Measurements from ENCODE around the gene TEAD2.
A peak's percentile ranks its signal among the peaks of the same experiment; 100 is the strongest.

TEAD2 gene

GRCh38 chr19:49391581-49392399 lies 29.6 kb upstream of the TEAD2 start:
- TF ChIP-seq BACH2 (CRISPR knock-in tag; IDR thresholded peaks at IDR 0.05; ENCODE audit: borderline replicate concordance) (no peak), CSRNP3 (CRISPR knock-in tag; IDR thresholded peaks at IDR 0.05) (no peak), TOX (CRISPR knock-in tag; IDR thresholded peaks at IDR 0.05; ENCODE audit: borderline replicate concordance) (no peak)
- peak; percentile 96 for ATAC-seq

GRCh38 chr19:49390929-49391359 lies 28.7 kb upstream of the TEAD2 start:
- ATAC-seq: no peak; the same call in 1 of the 3 replicates
- TF ChIP-seq ZC3H10 (CRISPR knock-in tag; IDR thresholded peaks at IDR 0.05): no peak
- no peak for TF ChIP-seq ZNF70 (CRISPR knock-in tag; IDR thresholded peaks at IDR 0.05)
- no peak for TF ChIP-seq SNAI2 (CRISPR knock-in tag; IDR thresholded peaks at IDR 0.05)
- TF ChIP-seq ARNTL (CRISPR knock-in tag; IDR thresholded peaks at IDR 0.05; ENCODE audit: borderline replicate concordance, low read depth): no peak
- no peak for TF ChIP-seq ZFP3 (CRISPR knock-in tag; IDR thresholded peaks at IDR 0.05)
- no peak for TF ChIP-seq ESRRG (CRISPR knock-in tag; IDR thresholded peaks at IDR 0.05)
- TF ChIP-seq OSR1 (CRISPR knock-in tag; IDR thresholded peaks at IDR 0.05): no peak
- TF ChIP-seq CSRNP3 (CRISPR knock-in tag; IDR thresholded peaks at IDR 0.05): no peak
- TF ChIP-seq TOX (CRISPR knock-in tag; IDR thresholded peaks at IDR 0.05; ENCODE audit: borderline replicate concordance): no peak
- no peak for TF ChIP-seq RARB (CRISPR knock-in tag; IDR thresholded peaks at IDR 0.05)
- TF ChIP-seq BACH2 (CRISPR knock-in tag; IDR thresholded peaks at IDR 0.05; ENCODE audit: borderline replicate concordance): no peak
- TF ChIP-seq ISL1 (CRISPR knock-in tag; IDR thresholded peaks at IDR 0.05): no peak
- TF ChIP-seq TCF4 (CRISPR knock-in tag; IDR thresholded peaks at IDR 0.05; ENCODE audit: borderline replicate concordance): no peak
- TF ChIP-seq ZFP30 (CRISPR knock-in tag; IDR thresholded peaks at IDR 0.05): no peak
- no peak for TF ChIP-seq PPARA (CRISPR knock-in tag; IDR thresholded peaks at IDR 0.05; ENCODE audit: borderline replicate concordance)

- no peak for ATAC-seq
Observed at GRCh38 chr19:49390131-49390928, 28.1 kb upstream of the TEAD2 start.

More at GRCh38 chr19:49390131-49390928, 28.1 kb upstream of the TEAD2 start:
- TF ChIP-seq CSDC2 (CRISPR knock-in tag; IDR thresholded peaks at IDR 0.05): no peak
- no peak for TF ChIP-seq CSRNP3 (CRISPR knock-in tag; IDR thresholded peaks at IDR 0.05)
- TF ChIP-seq SNAI2 (CRISPR knock-in tag; IDR thresholded peaks at IDR 0.05): no peak
- no peak for TF ChIP-seq TOX (CRISPR knock-in tag; IDR thresholded peaks at IDR 0.05; ENCODE audit: borderline replicate concordance)
- no peak for TF ChIP-seq ESRRG (CRISPR knock-in tag; IDR thresholded peaks at IDR 0.05)
- TF ChIP-seq TCF4 (CRISPR knock-in tag; IDR thresholded peaks at IDR 0.05; ENCODE audit: borderline replicate concordance): no peak
- no peak for TF ChIP-seq BACH2 (CRISPR knock-in tag; IDR thresholded peaks at IDR 0.05; ENCODE audit: borderline replicate concordance)
- TF ChIP-seq PPARA (CRISPR knock-in tag; IDR thresholded peaks at IDR 0.05; ENCODE audit: borderline replicate concordance): no peak
- TF ChIP-seq ZNF565 (CRISPR knock-in tag; conservative IDR thresholded peaks at IDR 0.05; ENCODE audit: low read depth): no peak
- TF ChIP-seq ZC3H10 (CRISPR knock-in tag; IDR thresholded peaks at IDR 0.05): no peak
- no peak for TF ChIP-seq ARNTL (CRISPR knock-in tag; IDR thresholded peaks at IDR 0.05; ENCODE audit: borderline replicate concordance, low read depth)
- no peak for TF ChIP-seq TSHZ2 (CRISPR knock-in tag; IDR thresholded peaks at IDR 0.05)
- TF ChIP-seq GLIS3 (CRISPR knock-in tag; IDR thresholded peaks at IDR 0.05): no peak
- no peak for TF ChIP-seq ZFP30 (CRISPR knock-in tag; IDR thresholded peaks at IDR 0.05)
- TF ChIP-seq ZNF8 (CRISPR knock-in tag; IDR thresholded peaks at IDR 0.05): no peak
- no peak for TF ChIP-seq CREB5 (CRISPR knock-in tag; IDR thresholded peaks at IDR 0.05; ENCODE audit: low read depth)
- no peak for TF ChIP-seq OSR1 (CRISPR knock-in tag; IDR thresholded peaks at IDR 0.05)
